Duodenal mucosa (tissue), 2 donors: ENCODE results near the gene C11orf21.

Experiments used
- H3K27ac ChIP-seq: one replicate; pipeline ENCODE4 v1.7.0; 2013; ENCODE audit warnings: low read depth, low read length
- H3K27me3 ChIP-seq, 2 donors: one replicate each; pipeline ENCODE4 v1.7.0; 2013; ENCODE audit warnings: low read length in 2 of 2, control low read depth in 1 of 2; ENCODE audit not compliant: insufficient read depth in 2 of 2, control insufficient read depth in 1 of 2
- H3K36me3 ChIP-seq, 2 donors: one replicate each; pipeline ENCODE4 v1.7.0; 2013; ENCODE audit warnings: low read length in 2 of 2, control low read depth in 1 of 2; ENCODE audit not compliant: insufficient read depth in 2 of 2, control insufficient read depth in 1 of 2
- H3K4me1 ChIP-seq, 2 donors: one replicate each; pipeline ENCODE4 v1.7.0; 2013; ENCODE audit warnings: low read length in 2 of 2, control low read depth in 1 of 2; ENCODE audit not compliant: insufficient read depth in 2 of 2, control insufficient read depth in 1 of 2
- H3K4me3 ChIP-seq, 2 donors: one replicate each; pipeline ENCODE4 v1.7.0; 2013; ENCODE audit warnings: low read length in 2 of 2, low read depth in 1 of 2
- H3K9ac ChIP-seq, 2 donors: one replicate each; pipeline ENCODE4 v1.7.0; 2013; ENCODE audit warnings: low read length in 2 of 2, low read depth in 1 of 2
- H3K9me3 ChIP-seq, 2 donors: one replicate each; pipeline ENCODE4 v1.7.0; 2013; ENCODE audit warnings: low read length in 2 of 2, control low read depth in 1 of 2; ENCODE audit not compliant: control insufficient read depth in 1 of 2

Gene C11orf21

DNA sequence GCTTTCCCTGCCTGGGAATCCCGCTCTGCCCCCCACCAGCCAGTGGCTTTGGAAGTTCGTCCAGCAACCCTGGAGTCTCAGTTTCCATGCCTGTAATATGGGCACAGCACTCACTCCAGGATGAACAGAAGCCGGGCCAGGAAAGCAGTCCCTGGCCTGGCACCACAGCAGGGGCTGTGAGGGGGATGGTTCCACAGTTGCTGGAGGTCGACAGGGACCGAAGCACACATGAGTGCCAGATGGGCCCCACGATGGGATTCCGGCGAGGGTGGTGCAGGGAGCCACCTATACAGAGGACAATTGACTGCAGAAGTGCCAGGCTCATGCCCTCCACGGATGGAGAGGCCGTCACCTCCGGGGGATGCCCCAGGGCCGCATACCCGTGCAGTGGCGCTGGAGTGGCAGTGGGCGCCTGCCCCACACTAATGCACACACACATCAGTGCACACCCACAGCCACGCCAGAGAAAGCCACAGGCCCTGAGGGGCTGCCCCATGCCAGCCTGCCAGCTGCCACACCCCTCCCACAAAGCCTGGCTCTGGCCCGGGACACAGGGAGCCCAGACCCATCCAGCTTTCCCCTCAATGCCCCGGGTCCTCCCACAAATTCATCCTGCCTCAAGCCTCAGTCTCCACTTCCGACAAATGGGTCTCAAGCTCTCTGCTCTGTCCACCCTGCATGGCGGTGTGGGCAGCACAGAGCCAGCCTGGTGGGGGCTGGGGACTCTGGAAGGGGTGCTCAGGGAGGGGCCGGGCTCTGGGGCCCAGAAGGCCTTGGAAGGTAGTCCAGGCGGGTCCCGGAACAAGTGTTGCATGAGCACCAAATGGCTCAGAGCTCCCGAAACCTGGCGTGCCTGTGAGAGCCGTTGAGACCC lies 41.0 kb downstream of the C11orf21 start:
- H3K27ac ChIP-seq: no peak overlapping the region
- H3K36me3 ChIP-seq: no peaks in the 10 kb centered on the region
- peaks cover 9 to 11% of the 10 kb centered on the region in 2 donors for H3K4me1 ChIP-seq
- H3K4me3 ChIP-seq: no peak overlapping the region
- H3K27me3 ChIP-seq: no peaks in the 10 kb centered on the region
- H3K9ac ChIP-seq: no peak overlapping the region
- H3K9me3 ChIP-seq: no peaks in the 10 kb centered on the region

DNA sequence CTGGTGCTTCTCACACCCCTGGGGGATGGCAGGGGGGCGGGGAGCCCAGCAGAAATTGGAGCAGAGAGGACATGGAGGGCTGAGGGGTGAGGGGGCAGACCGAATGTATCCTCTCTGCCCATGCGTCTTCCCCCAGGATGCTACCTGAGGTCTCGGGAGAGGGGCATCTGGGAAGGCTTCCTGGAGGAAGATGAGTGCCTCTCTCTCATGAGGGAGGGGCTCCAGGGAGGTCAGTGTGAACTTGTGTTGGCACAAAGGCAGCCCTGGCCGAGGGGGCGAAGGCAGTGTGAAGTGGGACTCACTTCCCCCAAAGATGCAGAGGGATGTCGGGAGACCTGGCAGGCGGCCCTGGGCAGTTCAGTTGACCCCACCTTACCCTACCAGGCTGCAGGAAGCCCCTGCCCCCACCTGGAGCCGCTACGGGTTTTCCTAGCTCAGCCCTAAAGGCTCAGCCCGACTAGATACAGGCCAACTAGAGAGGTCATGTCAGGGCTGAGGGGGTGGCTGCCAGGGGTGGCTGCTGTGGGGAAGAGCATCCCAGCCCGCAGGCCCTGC lies 41.7 kb downstream of the C11orf21 start:
- peaks cover 3 to 5% of the 10 kb centered on the region in 2 donors for H3K4me1 ChIP-seq
- H3K27ac ChIP-seq: no peak overlapping the region
- no peaks in the 10 kb centered on the region for H3K27me3 ChIP-seq
- H3K4me3 ChIP-seq: no peak overlapping the region
- H3K36me3 ChIP-seq: no peaks in the 10 kb centered on the region
- no peak overlapping the region for H3K9ac ChIP-seq
- H3K9me3 ChIP-seq: no peaks in the 10 kb centered on the region

DNA sequence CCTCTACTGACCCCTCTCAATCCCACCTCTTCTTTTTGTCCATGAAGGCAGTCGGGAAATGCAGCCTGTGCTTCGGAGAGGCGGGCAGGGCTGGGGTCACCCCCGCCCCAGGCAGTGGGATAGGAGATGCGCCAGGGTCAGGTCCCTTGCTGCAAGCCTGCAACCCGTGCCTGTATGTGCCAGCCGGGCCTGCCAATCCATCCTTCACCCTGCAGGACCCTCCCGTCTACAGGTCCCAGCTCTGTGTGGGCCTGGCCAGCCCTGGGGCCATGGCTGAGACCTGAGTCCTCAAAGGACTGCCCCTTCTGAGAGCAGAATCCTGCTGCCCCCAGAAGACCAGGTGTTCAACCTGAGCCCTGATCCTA lies 42.3 kb downstream of the C11orf21 start:
- no peaks in the 10 kb centered on the region for H3K36me3 ChIP-seq
- H3K27ac ChIP-seq: no peak overlapping the region
- H3K4me1 ChIP-seq: peaks cover 3 to 5% of the 10 kb centered on the region in 2 donors
- H3K4me3 ChIP-seq: no peak overlapping the region
- H3K27me3 ChIP-seq: no peaks in the 10 kb centered on the region
- no peaks in the 10 kb centered on the region for H3K9me3 ChIP-seq
- no peak overlapping the region for H3K9ac ChIP-seq

DNA sequence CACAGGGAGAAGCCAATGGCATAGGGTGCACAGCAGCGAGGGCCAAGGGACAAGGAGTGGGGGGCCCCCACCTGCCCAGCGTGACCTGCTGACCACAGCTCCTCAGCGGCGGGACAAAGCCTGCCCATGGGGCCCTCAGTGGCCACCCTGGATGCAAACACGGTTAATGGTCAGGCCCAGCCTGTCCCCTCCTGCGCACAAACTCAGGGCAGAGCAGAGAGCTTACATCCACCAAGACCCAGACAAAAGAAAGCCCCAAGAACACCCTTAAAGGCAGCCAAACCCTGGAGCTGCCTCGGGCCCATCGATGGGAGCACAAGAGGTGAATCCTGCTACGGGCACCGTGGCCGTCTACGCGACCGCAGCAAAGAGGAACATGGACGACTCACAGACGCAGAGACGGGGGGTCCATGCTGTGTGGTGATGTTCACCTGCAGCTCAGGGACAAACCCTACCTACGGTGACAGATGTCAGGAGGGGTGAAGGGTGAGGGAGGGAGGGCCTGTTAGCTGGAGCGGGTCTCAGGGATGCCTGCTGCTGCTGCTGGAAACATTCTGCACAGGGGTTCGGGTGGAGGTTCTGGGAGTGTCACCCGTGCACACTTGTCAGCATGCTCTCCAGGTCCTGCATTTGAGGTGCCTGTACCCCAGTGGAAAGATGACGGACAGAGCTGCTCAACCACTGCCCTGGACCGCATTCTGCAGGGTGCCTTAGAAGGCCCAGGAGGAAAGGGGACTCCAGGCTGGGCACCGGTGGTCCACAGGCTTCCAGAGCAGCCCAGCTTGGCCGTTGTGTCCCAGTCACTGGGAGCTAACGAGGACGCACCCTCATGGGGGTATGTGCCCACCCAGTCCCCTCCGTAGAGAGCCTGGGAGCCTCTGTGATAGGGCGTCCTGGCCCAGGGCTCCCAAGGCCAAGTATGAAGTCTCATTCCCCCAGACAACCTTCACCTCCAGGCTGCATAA lies 42.9 kb downstream of the C11orf21 start:
- Histone ChIP-seq H3K9ac (no peak overlapping the region), H3K4me1 (peaks cover 1 to 5% of the 10 kb centered on the region in 2 donors), H3K27me3 (no peaks in the 10 kb centered on the region), H3K9me3 (no peaks in the 10 kb centered on the region), H3K27ac (no peak overlapping the region), H3K4me3 (no peak overlapping the region), H3K36me3 (no peaks in the 10 kb centered on the region)

DNA sequence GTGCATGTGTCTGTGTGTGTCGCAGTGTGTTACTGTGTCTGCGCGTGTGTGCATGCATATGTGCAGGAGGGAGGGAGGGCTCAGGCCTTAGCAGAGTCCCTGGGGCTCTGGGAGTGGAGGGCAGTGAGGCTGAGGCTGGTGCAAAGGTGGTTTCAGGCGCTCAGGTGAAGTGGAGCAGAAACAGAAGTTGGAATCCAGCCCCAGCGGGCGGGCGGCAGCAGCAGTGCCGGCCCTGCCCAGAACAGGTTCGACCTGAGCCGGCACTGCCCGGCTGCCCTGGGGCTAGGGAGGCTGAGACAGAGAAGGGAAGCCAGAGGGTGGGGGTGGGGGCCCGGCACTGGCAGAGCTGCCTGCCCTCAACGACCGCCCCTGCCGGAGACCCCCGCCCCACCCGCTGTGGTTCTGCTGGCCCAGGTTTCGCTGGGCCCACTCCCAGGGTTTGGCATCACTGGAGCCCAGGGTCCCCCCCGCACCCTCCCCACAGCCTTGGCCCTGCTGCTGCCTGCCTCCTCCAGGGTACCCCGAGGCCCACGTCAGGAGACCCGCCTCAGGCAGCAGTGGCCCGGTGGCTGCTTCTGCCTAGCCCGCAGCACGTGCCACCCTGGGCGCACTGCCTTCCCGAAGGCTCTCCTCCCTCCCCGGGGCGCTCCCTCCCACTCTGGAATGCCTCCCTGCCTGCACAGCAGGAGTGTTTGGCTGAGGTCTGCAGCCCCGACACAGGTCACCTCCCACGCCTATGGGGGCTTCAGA lies 44.6 kb downstream of the C11orf21 start:
- no peak overlapping the region for H3K27ac ChIP-seq
- H3K27me3 ChIP-seq: no peaks in the 10 kb centered on the region
- H3K4me1 ChIP-seq: peaks cover 0 to 5% of the 10 kb centered on the region in 2 donors
- H3K36me3 ChIP-seq: no peaks in the 10 kb centered on the region
- H3K4me3 ChIP-seq: no peak overlapping the region
- H3K9ac ChIP-seq: no peak overlapping the region
- no peaks in the 10 kb centered on the region for H3K9me3 ChIP-seq

DNA sequence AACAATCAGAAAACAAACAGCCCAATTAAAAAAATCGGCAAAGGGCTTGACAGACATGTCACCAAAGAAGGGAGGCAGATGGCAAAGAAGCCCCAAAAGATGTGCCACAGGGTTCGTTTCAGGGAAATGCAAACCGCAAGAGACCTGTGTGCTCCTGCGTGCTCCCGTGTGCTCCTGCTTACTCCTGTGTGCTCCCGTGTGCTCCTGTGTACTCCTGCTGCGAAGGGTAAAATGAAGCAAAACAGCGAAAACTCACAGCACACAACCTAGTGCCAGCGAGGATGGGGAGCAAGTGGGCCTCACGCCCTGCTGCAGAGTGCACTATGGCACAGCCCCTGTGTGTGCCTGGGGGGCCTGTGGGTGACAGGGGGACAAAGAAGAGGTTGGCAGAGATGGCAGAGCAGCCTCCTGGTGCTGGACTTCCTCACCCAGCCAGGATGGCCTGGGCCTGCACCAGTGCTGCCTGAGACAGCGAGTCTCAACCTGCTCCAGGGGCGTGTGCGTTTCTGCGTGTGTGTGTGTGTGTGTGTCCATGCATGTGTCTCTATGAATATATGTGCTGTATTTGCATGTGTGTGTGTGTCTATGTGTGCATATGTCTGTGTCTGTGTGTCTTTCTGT lies 45.3 kb downstream of the C11orf21 start:
- Histone ChIP-seq H3K36me3 (no peaks in the 10 kb centered on the region), H3K27me3 (no peaks in the 10 kb centered on the region), H3K4me1 (peaks cover 0 to 5% of the 10 kb centered on the region in 2 donors), H3K9me3 (no peaks in the 10 kb centered on the region), H3K27ac (no peak overlapping the region), H3K4me3 (no peak overlapping the region), H3K9ac (no peak overlapping the region)

DNA sequence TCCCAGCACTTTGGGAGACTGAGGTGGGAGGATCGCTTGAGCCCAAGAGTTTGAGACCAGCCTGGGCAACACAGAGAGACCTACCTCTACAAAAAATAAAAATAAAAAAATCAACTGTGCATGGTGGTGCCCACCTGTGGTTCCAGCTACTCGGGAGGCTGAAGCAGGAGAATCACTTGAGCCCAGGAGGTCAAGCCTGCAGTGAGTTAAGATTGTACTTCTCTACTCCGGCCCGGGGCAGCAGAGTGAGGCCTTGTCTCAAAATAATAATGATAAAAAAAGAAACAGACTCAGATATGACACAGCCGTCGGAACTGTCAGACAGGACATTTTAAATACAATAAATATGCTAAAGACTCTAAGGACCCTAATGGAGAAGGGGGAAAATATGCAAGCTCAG lies 49.7 kb downstream of the C11orf21 start:
- Histone ChIP-seq H3K4me1 (peaks cover 0 to 5% of the 10 kb centered on the region in 2 donors), H3K9me3 (no peaks in the 10 kb centered on the region), H3K4me3 (no peak overlapping the region), H3K27me3 (no peaks in the 10 kb centered on the region), H3K9ac (no peak overlapping the region), H3K36me3 (no peaks in the 10 kb centered on the region), H3K27ac (no peak overlapping the region)

DNA sequence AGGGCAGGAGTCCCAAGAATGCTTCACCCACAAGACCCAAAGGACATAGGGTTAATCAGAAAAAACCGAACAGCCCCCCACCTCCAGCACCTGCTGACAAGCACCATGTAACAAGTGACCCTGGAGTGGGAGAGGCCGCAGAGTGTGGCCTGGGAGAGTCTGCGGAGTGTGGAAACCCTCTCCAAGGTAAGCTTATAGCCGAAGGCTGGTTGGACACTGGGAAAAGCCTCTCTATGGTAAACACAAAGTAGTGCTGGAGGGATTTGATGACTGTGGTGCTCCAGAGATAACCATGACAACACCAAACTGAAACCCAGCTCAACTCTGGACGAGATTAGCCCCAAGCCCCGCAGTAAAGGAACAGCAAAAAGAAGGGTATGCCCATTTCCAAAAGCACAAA lies 50.6 kb downstream of the C11orf21 start:
- no peaks in the 10 kb centered on the region for H3K4me1 ChIP-seq
- H3K27ac ChIP-seq: no peak overlapping the region
- H3K4me3 ChIP-seq: no peak overlapping the region
- H3K36me3 ChIP-seq: no peaks in the 10 kb centered on the region
- no peaks in the 10 kb centered on the region for H3K9me3 ChIP-seq
- no peak overlapping the region for H3K9ac ChIP-seq
- no peaks in the 10 kb centered on the region for H3K27me3 ChIP-seq

DNA sequence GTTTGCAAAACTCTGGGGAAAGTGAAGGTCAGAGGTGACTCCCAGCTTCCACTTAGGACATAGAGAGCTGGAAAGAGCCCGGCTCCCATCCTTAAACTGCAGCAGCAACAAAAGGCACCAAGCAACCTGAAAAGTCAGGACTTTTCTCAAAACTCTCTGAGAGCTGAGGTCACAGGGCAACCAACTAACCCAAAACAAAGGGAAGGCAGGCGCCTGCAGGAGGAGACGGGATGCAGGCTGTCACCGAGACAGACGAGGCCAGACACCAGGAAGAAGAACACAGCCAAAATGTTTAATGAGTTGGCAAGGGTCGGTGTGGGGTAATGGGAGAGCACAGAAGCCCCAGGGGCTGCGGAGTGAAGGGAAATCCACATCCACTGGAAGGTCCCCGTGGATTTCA lies 51.2 kb downstream of the C11orf21 start:
- Histone ChIP-seq H3K27ac (no peak overlapping the region), H3K4me3 (no peak overlapping the region), H3K9ac (no peak overlapping the region), H3K27me3 (no peaks in the 10 kb centered on the region), H3K4me1 (no peaks in the 10 kb centered on the region), H3K36me3 (no peaks in the 10 kb centered on the region), H3K9me3 (no peaks in the 10 kb centered on the region)
